ENCODE measurements around the gene JPT1. TPM values are rescaled to one million over a fixed set of nuclear protein-coding genes. Genes with fewer than 3 reads are reported as not detected.
"Not testable (repeated sequence)": the region's sequence is repeated elsewhere in the genome, so short reads cannot be mapped to it uniquely, and the experiment has no call there.

Gene JPT1
- polyA plus RNA-seq, 5 donors = 73.5 to 103 (median 83.6) TPM

DNA sequence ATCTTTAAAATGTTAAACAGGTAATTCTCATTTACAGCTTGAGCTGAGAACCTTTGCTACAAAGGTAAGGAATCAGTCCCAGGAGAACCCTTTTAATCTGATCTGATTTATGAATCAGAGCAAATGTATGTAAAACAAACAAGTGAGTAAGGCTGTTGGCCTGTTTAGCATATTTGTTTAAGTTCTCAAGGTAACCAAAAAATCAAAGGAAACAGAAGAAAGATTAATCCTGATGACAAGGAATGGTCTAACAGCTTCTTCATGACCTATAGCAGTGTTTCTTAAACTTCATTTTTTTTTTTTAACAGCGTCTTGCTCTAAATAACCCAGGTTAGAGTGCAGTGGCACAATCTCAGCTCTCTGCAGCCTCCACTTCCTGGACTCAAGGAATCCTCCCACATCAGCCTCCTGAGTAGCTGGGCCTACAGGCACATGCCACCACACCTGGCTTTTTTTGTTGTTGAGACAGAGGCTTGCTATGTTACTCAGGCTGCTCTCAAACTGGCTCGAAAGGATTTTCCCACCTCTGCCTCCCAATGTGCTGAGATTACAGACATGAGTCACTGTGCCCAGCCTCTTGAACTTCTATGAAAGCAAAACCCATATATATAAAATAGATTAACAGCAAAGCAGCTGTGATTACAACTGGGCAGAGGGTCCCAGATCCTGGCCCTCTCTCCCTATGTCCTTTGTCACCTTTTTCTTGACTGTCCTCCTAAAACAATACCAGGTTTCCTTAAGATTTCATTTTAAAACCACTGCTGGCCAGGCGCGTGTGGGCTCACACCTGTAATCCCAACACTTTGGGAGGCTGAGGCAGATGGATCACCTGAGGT is 5.1 kb upstream of the JPT1 start:
- no peak for DNase-seq

DNA sequence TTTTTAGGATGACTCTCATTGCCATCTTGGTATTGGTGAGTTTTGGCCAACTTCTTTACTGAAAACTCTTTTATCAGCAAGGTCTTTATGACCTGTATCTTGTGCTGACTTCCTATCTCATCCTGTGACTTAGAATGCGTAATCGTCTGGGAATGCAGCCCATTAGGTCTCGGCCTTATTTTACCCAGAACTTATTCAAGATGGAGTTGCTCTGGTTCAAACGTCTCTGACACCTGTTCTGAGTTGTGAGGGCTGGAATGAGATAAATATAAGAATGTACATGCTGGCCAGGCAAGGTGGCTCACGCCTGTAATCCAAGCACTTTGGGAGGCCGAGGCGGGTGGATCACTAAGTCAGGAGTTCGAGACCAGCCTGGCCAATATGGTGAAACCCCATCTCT is 4.2 kb upstream of the JPT1 start:
- DNase-seq = not testable (repeated sequence)

DNA sequence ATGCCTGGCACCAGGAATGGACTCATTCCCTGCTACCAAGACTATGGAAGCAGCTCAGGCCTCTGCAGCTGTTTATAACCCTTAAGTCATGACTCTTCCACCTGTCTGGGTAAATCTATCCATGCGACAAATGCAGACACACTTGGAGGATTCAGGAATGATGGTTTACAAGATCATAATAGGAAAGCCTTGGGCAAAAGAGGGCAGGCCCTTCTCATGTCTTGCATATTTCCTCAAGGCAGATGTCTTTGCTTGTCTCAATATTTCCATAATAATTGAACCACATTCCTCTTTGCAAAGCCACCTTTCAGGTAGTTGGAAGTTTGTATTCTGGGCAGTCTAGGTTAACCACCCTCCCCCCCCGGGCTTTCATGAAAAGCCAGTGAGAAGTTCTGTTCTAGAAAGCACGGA is 884 bp upstream of the JPT1 start:
- DNase-seq = no peak

DNA sequence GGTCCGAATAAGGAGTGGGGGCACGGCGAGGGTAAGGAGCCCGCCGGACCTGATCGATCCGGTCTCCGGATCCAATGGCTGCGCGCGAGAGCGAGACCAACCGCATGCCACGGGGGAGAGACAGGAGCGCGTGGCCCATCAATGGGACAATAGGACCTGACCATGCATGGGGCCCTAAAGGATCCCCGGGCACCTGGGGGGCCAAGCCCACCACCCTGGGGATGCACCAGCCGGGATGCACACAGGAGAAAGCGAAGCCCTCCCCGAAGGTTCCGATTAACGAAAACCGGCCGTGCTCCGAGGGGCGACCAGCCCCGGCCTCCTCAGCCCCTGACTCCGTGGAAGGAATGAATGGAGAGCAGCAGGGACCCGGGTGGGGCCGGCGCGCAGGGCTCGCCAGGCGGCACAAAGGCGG is 525 bp downstream of the JPT1 start:
- DNase-seq = peak; percentile 19 to 29

DNA sequence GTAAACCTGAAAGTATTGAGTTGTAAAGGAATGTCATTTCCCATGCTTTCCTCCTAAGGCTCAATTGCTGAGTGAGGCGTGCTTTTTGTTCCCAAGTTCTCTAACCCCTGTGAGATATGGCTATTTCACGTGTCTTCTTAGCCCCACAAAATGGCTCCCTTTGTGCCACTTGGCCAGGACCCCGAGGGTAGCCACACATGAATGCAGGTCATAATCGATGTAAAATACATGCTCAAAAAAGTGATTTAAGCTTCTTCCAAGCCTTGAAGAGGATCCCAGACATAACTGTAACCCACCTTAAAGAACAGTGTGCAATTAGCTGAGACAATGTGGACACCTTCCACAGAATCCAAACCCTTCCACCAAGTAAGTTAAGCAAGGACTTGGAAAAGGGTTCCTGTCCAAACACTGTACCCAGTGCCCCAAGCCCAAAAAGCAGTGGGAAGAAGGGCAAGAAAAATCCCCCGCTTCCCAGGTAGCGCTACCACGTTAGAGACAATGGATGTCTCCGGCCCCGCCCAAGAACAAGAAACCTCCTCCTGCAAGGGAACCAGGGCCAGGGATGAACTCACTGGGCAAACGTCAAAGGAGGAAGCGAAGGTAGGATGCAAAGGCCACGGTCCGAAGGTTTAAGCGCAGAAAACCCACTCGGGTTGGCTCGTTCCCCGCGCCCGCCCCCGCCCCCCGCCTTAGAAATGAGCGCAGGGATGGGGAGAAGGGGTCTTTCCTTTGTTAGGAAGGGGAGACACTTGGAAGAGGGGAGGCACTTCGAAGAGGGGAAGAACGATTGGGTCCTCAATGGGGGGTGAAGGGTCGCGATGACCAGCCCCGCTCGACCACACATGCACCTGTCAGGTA is 1.2 kb downstream of the JPT1 start:
- DNase-seq = peak in 1 of 2 donors; percentile 18

DNA sequence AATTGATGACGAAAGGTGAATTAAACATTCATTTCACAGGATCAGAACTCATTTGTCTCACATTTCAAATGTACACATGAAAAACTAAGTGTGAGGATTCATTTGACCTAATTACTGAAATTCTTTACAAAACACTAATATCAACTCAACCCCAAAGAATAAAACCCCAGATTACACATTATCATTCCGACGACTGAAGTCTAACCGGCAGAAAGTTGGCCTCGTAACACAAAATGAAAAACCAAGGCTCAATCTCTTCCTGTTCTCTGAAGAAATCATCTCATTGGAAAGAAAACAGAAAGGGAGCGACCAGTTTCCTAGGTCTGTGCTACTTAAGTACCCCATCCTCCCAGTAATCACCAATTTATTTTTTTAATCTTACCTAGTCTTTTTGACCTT is 1.8 kb downstream of the JPT1 start:
- DNase-seq = no peak

DNA sequence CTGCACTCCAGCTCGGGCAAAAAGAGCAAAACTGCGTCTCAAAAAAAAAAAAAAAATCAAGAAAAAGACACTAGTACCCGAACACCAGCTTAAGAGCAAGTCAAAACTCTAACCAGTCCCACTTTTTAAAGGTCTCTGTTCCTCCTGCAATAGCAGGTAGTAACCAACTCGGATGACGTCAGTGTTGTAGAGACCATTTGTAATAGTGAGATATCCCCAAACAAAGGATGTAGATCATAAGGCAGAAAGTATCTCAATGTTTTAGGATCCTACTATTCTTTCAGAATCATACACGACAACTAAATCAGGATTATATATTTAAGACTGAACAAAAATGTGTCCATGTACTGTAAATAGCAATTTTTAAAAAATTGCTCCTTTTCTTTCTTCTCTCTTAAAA is 2.4 kb downstream of the JPT1 start:
- DNase-seq = no peak

DNA sequence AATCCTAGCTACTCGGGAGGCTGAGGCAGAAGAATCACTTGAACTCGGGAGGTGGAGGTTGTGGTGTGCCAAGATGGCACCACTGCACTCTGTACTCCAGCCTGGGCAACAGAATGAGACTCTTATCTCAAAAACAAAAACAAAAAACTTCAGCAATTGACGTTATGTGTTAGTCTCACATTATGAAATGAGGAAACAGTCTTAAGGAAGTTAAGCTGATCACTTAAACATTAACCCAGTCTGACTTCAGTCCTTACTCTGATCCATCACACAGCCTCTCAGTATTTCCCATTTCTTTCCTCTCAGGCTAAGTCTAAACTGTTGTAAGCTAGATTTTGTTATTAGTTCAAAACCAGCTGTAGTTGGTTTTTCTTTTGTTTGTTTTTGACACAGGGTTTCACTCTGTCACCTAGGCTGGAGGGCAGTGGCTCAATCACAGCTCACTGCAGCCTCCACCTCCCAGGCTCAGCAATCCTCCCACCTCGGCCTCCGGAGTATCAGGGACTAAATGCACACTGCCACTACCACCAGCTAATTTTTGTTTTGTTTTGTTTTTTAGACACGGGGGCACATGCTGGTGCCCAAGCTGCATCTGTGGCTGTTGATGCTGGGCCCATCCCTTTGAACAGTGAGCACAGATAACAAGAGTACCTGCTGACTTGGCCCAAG is 6.3 kb downstream of the JPT1 start:
- DNase-seq = no peak

GRCh38 chr17:75146592-75146991 is 7.7 kb downstream of the JPT1 start:
- DNase-seq = no peak

- DNase-seq = no peak
Observed at GRCh38 chr17:75144816-75145512, 9.3 kb downstream of the JPT1 start.

DNA sequence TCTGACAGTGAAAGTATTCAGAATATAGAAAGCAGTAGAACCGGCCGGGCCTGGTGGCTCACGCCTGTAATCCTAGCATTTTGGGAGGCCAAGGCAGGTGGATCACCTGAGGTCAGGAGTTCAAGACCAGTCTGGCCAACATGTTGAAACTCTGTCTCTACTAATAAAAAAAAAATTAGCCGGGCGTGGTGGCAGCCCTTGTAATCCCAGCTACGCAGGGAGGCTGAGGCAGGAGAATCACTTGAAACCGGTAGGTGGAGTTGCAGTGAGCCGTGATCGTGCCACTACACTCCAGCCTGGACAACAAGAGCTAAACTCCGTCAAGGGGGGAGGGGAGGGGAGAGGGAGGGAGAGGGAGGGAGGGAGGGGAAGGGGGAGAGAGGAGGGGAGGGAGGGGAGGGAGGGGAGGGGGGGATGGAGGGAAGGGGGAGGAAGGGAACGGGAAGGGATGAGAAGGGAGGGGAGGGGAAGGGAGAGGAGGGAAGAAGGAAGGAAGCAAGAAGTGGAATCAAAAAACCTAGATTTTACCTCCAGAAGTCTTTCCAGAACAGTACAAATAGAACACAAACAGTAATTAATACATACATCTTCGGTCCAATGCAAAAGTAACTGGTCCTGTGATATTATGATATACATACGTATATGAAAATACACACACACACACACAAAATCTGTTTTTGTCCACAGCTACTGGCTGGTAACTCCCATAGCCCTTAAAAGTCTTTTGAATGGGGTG is 11.9 kb downstream of the JPT1 start:
- DNase-seq = no peak

- DNase-seq = no peak
Observed at GRCh38 chr17:75138519-75138918, 15.8 kb downstream of the JPT1 start.

GRCh38 chr17:75137762-75138161 is 16.6 kb downstream of the JPT1 start:
- DNase-seq = not testable (repeated sequence)

DNA sequence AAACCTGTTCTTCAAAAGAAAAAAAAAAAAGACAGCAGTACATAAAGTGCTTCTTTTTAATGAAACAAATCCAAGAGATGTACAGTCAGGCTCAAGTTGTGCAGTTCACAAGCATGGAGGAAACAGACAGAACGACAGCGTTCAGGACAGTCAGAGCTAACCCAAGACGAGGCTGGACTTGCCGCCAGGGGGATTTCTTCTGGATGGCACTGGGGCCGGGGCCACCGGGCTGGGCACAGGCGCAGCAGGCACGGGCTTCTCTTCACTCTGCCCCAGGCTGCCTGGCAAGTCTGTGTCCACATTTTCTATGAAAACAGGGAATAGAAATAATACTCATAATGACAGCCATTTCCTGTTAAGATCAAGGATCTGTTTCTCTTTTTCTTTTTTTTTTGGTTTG is 18.4 kb downstream of the JPT1 start:
- no peak for DNase-seq

DNA sequence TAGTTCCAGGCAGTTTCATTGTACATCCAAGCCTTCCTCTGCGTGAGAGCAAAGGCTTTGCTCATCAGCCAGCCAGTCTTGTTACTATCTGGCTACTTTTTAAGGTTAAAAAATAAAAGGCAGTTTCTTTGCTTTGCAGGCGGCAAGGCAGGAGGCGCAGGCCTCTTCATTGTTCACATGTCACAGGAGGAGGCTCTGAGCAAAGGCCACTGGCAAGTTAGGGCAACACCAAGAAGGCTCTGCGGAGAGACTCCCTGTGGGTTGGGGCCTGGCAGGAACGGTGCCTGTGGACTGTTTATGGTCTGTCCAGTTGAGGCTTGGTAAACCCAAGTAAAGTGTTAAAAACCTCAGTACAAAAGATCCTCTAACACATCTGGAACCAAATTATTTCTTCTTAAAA is 18.9 kb downstream of the JPT1 start:
- no peak for DNase-seq

DNA sequence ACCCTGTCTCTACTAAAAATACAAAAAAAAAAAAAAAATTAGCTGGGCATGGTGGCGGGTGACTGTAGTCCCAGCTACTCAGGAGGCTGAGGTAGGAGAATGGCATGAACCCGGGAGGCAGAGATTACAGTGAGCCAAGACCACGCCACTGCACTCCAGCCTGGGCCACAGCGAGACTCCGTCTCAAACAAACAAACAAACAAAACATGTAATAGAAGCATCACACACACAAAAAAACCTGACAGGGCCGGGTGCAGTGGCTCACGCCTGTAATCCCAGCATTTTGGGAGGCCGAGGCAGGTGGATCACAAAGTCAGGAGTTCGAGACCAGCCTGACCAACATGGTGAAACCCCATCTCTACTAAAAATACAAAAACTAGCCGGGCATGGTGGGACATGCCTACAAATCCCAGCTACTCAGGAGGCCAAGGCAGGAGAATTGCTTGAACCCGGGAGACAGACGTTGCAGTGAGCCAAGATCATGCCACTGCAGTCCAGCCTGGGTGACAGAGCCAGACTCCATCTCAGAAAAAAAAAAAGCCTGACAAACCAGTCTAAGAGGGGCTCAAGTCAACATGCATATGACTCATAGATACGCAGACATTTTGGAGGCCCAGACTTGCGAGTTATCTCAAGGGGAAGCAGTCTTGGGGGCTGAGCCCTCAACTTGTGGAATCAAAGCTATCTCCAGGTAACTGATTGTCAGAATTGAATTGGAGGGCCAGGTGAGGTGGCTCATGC is 20.5 kb downstream of the JPT1 start:
- not testable (repeated sequence) for DNase-seq

- no peak for DNase-seq
Observed at GRCh38 chr17:75133001-75133400, 21.3 kb downstream of the JPT1 start.

- DNase-seq = not testable (repeated sequence)
Observed at GRCh38 chr17:75132018-75133000, 22.0 kb downstream of the JPT1 start.

All from right lung (tissue), 5 donors.